IPS-NIHi7 (cell line): ENCODE results near the gene TAS1R2.

Experiments
- DNase-seq: peaks from one replicate; pipeline ENCODE4 v3.0.0; 2012; ENCODE audit warnings: mixed read lengths; ENCODE audit errors: extremely low spot score

The TAS1R2 gene

GRCh38 chr1:18820791-18821641, 38.4 kb downstream of the TAS1R2 start:
- peak; percentile 96 for DNase-seq

GRCh38 chr1:18819986-18820790, 39.3 kb downstream of the TAS1R2 start:
- no peak for DNase-seq

DNA sequence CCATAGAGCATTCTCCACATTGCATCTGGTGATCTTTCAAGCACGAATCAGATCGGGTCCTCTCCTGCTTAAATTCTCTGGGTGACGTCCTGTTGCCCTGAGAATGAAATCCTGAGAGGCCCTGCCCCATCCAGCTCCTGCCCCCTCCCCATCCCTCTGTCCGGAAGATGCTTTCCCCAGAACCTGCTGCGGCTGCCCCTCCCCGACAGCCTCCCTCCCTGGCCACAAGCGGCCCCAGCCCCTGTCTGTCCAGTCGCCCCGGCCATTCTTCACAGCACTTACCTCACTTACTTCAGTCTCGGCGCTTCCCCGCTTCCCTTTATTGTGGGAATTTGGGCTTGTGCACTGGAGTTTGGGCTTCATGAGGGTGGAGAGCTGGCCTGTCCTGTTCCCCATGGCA, 40.3 kb downstream of the TAS1R2 start:
- DNase-seq, result no peak

- DNase-seq, result no peak
Measured at GRCh38 chr1:18817795-18818435, 41.5 kb downstream of the TAS1R2 start.

DNA sequence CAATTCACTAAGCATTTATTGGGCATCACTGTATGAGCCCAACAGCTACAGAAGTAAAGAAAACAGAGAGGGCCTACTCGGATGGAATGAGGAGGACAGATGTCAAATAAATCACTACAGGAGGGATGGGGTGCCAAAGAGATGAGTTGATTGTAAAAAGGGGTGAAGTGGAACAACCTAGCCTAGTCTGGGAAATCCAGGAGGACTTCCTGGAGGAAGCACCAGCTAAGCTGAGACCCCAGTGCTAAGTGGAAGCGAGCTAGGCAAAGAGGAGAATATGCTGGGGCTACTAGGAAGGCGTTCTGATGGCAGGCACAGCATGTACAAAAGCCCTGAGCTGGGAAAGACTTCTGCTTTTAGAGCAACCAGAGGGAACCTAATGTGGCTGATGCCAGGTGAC, 42.1 kb downstream of the TAS1R2 start:
- no peak for DNase-seq

- no peak for DNase-seq
Measured at GRCh38 chr1:18816808-18817207, 42.7 kb downstream of the TAS1R2 start.

GRCh38 chr1:18814874-18815531, 44.5 kb downstream of the TAS1R2 start:
- DNase-seq, result no peak

GRCh38 chr1:18814425-18814824, 45.0 kb downstream of the TAS1R2 start:
- DNase-seq, result no peak

DNA sequence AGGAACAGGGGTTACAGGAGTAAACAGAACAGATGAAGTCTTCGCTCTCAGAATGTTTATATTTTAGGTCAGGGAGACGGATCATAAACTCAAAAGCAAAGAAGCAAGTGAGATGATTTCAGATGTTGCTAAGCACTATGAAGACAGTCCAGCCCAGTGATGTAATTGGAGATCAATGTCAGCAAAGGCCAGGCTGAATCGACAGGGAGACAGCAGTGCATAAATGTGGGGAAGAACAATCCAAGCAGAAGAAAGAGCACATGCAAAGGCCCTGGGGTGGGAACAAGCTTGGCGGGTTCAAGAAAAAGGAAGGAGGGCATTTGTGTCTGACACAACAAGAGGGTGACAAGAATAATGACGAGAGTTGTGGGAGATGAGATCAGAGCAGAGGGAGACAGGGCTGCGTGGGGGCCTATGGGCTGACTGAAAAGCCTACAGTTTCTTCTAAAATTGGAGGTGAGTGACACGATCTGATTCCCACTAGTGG, 47.0 kb downstream of the TAS1R2 start:
- no peak for DNase-seq

- no peak for DNase-seq
Measured at GRCh38 chr1:18811733-18812452, 47.6 kb downstream of the TAS1R2 start.

- no peak for DNase-seq
Measured at GRCh38 chr1:18809953-18810899, 49.2 kb downstream of the TAS1R2 start.

DNA sequence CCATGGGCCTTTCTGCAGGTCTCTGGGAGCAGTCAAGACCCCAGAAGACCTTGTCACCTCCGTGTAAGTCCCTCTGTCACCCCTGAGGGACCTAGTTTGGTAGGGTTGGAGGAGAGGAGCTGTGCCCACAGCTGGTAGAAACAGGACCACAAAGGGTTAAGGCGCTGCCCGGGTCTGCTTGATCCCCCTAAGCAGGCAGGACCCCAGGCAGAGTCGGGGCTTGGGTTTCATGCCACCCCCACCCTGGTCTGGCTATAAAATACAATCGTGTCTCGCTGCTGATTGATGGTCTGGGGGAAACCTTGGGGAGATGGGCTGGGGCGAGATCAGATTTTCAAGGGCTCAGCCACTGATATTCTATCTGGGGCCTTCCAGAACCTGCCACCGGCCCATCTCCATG, 50.9 kb downstream of the TAS1R2 start:
- DNase-seq, result no peak

- no peak for DNase-seq
Measured at GRCh38 chr1:18807334-18808063, 52.0 kb downstream of the TAS1R2 start.

- no peak for DNase-seq
Measured at GRCh38 chr1:18805925-18806849, 53.3 kb downstream of the TAS1R2 start.

DNA sequence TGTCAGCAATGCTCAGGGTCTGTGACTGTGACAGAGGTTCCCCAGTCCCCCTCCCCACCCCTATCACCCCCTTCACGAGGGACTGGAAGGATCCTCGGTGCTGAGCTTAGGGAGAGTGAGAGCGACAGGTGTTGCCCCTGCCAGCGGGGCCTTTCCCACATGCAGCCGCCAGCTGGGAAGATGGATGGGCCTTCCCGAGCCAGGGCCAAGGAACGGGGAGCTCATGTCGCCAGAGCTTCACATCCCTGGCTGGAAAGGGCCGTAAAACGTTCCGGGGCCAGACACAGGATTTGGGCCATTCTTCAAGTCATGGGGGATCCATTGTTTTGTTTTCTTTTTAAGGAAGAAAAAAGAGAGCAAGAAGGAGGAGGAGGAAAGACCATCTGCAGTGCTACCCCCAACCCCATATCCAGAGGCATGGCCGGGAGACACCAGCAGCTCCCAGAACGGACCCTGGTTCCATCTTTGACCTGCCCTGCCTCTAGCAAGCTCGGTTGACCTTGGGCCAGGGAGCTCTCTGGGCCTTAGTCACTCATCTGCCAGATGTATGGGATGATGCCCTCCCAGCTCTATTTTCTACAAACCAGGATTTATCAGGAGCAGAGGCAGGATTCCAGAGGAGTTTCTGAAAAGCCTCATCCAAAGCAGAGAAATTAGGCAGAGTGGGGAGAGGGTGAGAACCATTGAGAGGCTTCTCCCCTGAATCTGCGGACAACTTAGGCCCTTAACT, 54.1 kb downstream of the TAS1R2 start:
- no peak for DNase-seq

- DNase-seq, result no peak
Measured at GRCh38 chr1:18803851-18804250, 55.6 kb downstream of the TAS1R2 start.

DNA sequence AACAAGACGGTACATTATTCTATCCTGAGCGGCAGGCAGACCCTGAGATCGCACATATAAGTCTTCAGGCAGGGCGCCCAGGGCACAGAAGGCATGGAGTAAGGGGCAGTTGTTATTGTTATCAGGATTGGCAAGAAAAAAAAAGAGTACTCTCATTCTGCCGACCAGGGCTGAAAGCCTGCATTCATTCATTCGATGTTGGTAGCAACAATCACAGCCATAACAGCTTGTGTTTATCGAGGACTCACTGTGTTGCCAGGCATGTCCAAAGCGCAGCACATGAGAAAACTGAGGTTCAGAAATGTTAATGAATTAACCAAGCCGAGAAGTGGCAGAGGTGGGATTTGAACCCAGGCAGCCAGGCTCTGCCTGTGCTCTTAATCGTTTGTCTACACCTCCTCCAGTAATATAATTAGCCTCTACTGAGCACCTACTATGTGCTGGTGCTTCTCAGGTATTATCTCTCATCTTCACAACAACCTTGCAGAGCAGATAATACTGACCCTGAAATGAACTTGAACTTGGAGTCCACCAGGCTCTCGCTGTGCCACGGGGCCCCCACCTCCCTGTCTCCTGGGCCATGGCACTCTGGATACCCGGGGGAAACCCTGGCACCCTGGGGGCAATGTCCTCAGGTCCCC, 56.2 kb downstream of the TAS1R2 start:
- DNase-seq, result no peak
